Tongue (tissue), 2 donors: ENCODE results near the gene AFM. TPM values are rescaled to one million over a fixed set of nuclear protein-coding genes. Genes with fewer than 3 reads are reported as not detected.

Source experiments
- DNase-seq: peaks from one replicate; pipeline ENCODE4 v3.0.0-alpha.2; 2015
- total RNA-seq: library from RNA; depleted of rRNA; stranded (reverse); fragments of >200 nt; gene quantifications from one replicate; pipeline ENCODE4 v1.2.3, GENCODE V29; 2014

AFM gene
- total RNA-seq, 1 donor from 2014 or later, result not detected

GRCh38 chr4:73451404-73451803, 30.1 kb upstream of the AFM start:
- DNase-seq, result peak; percentile 77

DNA sequence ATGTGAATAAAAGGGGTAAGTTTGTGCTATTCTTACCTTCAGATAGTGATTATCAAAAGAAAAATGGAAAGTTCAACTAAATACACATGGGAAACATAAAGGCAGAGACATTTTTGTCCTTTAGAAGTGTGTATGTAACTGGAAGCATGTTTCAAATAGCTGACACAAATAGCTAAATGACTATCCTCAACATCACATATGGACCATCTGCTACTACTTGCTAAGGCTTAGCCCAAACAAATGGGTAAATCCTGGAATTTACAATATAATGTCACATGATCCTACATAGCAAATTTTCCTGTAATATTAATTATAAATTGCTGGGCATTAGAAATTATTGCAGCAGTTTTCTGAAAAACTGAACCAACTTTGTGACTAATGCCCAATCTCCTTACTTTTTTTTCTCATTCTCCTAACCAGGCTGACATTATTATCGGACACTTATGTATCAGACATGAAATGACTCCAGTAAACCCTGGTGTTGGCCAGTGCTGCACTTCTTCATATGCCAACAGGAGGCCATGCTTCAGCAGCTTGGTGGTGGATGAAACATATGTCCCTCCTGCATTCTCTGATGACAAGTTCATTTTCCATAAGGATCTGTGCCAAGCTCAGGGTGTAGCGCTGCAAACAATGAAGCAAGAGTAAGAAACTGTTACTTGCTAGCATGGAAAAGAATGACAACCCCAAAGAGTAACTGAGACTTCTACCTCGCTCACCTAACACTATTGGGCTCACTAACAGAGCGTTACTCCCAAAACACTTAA, 29.4 kb upstream of the AFM start:
- peak; percentile 81 for DNase-seq

DNA sequence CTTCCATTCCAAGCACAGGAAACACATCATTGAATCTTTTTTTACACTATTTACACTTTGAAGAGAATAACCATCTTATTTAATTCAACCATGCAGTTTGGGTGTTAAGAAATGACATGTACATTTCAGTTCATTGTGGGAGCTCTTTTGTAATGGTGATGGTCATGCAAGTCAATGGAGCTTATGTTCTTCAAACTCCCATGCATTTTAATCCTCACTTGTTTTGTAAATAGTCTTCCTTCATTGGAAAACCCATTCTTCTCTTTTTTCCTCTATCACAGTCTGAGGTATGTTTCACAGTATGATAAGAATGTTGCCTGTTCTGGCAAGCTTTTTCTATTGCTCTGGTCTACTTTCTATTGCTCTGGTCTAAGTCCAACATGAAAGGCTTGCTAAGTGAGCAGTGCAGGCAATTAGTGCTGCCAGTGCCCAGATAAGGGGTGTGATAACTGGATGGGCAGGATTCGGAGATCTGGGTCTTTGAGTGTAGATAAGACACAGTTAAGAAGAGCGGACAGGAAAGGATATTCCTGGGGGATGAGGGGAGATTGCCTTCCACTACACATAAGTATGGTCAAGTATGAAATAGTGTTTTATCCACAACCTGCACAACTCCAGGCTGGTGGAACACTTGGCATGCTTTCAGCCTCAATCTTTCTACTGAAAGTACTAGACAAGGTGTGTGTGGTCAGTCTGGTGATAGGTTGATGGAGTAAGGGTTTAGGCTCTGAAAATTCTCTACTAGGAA, 28.4 kb upstream of the AFM start:
- no peak for DNase-seq

DNA sequence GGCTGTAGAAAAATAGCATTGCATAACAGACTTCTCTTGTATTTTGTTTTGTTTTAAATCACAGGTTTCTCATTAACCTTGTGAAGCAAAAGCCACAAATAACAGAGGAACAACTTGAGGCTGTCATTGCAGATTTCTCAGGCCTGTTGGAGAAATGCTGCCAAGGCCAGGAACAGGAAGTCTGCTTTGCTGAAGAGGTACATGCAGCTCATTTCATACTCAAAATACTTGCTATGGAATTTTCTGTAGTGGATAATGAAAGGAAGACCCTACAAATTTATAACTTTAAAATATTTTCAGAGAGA, 27.9 kb upstream of the AFM start:
- DNase-seq, result no peak

DNA sequence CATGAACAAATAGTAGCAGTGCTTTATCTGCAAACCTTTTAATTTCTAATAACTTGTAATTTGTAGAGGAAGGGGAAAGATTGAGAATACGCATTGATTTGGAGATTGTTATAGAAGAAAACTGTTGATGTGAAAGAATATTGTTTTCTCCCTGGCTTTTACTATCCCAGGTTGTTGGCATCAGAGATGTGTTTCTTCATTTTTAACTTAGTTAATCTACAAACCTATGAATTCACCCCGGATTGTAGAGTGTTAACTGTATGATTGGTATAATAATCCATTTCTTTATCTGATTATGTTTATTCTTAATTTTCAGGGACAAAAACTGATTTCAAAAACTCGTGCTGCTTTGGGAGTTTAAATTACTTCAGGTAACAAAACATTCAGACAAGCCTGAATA, 26.6 kb upstream of the AFM start:
- DNase-seq, result no peak

DNA sequence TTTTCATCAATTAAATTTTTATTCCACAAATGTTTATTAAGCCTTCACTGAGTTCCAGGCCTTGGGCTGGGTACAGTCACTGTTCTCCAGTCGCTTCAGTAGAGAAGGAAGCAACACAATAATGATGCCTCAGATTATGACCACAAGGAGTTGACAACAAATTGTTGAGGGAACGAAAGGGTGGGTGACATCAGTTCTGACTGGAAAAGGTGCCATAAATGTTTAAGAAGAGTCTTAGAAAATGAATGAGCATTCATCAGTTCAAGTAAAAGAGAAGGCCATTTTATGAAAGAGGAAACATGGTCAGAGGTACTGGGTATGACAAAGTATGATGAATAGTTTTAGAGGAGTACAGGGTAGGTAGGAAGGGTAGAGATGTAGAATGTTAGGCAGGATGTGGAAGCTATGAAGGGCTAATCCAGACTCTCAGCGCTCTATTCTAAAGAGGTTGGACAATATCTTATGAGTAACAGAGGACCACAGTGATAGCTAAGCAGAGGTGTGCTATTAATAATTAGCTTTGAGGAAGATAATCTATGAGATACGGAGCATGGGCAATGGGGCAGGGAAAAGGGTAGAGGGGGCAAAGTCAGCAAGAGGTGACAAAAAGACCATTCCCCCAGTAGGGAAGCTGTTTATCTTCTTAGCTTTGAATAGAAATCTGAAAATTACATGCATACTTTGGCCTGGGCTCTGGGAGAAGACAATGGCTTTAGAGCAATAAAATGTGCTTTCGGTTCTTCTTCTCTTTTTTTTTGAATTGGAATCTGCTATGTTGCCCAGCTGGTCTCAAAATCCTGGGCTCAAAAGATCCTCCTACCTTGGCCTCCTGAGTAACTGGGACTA, 25.1 kb upstream of the AFM start:
- DNase-seq, result no peak

GRCh38 chr4:73458184-73459047, 23.1 kb upstream of the AFM start:
- DNase-seq, result no peak

GRCh38 chr4:73459048-73459421, 22.5 kb upstream of the AFM start:
- DNase-seq, result no peak

GRCh38 chr4:73460913-73461522, 20.5 kb upstream of the AFM start:
- no peak for DNase-seq

DNA sequence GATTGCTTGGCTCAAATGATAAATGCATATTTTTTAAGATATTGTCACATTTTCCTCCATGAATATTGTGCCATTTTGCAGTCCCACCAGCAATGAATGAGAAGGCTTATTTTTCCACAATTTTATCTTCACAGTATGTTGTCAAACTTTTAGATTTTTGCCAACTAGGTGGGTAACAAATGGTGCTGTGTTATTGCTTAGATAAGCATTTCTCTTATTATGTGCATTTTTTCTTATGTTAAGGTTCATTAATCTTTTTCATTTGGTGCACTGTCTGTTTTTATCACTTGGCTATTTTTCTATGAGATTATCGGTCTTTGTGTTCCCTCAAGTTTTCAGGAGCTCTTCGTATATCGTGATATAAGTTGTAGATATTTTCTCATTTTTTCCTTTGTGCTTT, 13.4 kb upstream of the AFM start:
- DNase-seq, result no peak

DNA sequence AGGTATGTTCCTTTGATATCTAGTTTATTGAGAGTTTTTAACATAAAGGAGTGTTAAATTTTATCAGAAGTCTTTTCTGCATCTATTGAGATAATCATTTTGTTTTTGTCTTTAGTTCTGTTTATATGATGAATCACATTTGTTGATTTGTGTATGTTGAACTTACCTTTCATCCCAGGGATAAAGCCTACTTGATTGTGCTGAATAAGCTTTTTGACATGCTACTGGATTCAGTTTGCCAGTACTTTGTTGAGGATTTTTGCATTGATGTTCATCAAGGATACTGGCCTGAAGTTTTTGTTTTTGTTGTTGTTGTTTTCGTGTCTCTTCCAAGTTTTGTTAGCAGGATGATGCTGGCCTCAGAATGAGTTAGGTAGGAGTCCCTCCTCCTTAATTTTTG, 10.8 kb upstream of the AFM start:
- no peak for DNase-seq

GRCh38 chr4:73477176-73477575, 4.4 kb upstream of the AFM start:
- no peak for DNase-seq

GRCh38 chr4:73479323-73479722, 2.2 kb upstream of the AFM start:
- DNase-seq, result no peak

DNA sequence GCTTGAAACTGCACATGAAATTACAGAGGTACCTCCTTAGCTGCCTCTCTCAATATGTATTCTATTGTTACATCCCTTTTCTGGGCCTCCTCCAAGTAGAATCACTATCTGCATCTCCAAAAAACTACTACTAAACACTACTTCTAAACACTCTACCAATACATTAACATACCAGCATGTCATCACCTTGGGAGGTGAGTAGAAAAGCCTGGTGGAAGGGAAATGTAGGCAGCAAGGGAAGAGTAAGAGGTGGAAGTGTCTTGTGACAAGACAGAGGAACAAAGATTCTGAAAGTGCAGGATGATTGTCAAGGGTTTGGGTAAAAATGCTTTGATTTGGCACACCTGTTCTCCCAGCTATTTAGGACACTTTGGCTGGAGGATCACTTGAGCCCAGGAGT, 3.5 kb downstream of the AFM start:
- DNase-seq, result no peak

GRCh38 chr4:73485596-73485995, 4.1 kb downstream of the AFM start:
- no peak for DNase-seq

DNA sequence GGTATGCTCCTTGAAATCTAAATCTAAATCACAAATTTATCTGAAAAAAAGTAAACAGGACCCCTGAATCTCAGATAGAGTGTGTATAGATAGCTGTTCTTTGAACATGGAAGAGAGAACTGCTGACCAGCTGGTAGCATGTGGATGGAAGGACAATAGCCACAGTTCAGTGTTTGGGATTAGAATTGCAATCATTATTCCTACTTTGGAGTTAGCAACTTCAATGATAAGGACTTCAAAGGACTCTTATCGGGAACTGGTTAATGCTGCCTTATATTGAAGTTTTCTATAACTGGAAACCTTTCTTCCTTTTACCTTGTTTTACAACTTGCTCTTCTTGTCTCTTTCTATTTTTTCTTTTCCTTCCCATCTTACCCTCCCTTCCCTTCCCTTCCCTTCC, 5.0 kb downstream of the AFM start:
- no peak for DNase-seq

- DNase-seq, result no peak
Observed at GRCh38 chr4:73487233-73487632, 5.7 kb downstream of the AFM start.

DNA sequence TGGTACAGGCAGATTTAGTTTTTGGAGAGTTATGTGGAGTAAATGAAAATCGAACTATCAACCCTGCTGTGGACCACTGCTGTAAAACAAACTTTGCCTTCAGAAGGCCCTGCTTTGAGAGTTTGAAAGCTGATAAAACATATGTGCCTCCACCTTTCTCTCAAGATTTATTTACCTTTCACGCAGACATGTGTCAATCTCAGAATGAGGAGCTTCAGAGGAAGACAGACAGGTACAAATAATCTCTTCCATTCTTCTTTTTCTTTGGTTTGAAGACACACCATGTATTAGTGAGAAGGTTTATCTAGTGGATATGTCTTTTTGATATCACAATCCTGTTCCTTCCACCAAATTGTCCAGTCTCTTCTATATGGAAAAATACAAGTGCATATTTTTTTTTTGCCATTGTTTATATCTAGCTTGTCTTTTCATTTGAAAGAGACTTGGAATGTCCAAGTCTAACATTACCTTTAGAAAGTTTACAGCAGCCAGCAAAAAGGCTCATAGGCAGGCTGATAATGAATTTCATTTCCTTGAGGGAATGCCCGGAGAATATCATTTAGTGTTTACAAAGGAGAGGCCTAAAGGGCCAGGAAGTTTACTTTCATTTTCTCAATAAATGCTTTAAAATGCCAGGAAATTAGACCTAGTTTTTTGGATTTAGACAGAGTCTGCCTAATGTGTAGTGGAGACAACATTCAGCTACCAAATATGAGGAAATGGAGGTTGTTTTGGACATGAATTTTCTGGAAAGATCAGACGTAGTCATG, 18.6 kb downstream of the AFM start:
- DNase-seq, result no peak

DNA sequence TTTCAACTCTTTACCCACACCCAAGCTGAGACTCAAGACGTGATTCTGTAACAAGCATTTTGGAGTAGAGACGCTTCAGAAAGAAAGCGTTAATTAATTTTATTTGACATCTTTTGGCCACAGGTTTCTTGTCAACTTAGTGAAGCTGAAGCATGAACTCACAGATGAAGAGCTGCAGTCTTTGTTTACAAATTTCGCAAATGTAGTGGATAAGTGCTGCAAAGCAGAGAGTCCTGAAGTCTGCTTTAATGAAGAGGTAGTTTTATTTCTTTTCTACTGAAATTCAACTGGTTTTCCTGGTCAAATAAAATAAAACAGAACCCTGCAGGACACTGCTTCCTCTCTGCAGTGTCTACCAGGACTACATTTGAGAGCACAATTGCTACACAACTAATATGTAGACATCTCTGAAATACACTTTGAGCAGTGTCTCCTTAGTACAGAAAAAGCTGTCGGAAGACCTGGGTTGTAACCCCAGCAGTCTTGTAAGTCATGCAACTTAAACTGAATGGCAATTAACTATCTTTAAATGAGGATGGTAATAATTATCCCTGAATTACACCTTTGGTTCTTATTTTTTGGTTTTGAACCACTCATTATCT, 20.2 kb downstream of the AFM start:
- DNase-seq, result no peak

GRCh38 chr4:73505567-73505966, 24.0 kb downstream of the AFM start:
- no peak for DNase-seq

GRCh38 chr4:73507541-73507940, 26.0 kb downstream of the AFM start:
- no peak for DNase-seq
